Testis (tissue), 2 donors: ENCODE measurements around the gene GJB5.

Experiments
- CTCF ChIP-seq, 3 experiments: fragments of 450-650 bp in 2 of 3; fragments of 200-600 bp in 1 of 3; sonication (generic) in 1 of 3; IDR thresholded peaks; one replicate each; pipeline ENCODE4 v1.5.1; 2016 to 2019; ENCODE audit warnings: antibody characterized with exemption in 3 of 3, mild to moderate bottlenecking in 2 of 3, moderate library complexity in 1 of 3
- POLR2A ChIP-seq: fragments of 450-650 bp; IDR thresholded peaks from one replicate; pipeline ENCODE4 v1.6.1; 2017; ENCODE audit warnings: antibody characterized with exemption, mild to moderate bottlenecking, moderate library complexity

GRCh38 chr1:34762474-34763141, 7.8 kb downstream of the GJB5 start:
- no peak for TF ChIP-seq CTCF (IDR thresholded peaks at IDR 0.05)
- no peak for TF ChIP-seq POLR2A
